GM18867 (cell line): Measurements from ENCODE around the gene DBNDD1.
"Not testable (repeated sequence)": the region's sequence is repeated elsewhere in the genome, so short reads cannot be mapped to it uniquely, and the experiment has no call there.

Experiments
- ATAC-seq: cut with Tn5 transposase; IDR thresholded peaks from one replicate; pipeline ENCODE4 v1.9.1; 2021; ENCODE audit warnings: mild to moderate bottlenecking, moderate library complexity; ENCODE audit not compliant: unreplicated experiment

Gene DBNDD1

GRCh38 chr16:89994389-89994720, 24.9 kb downstream of the DBNDD1 start:
- no peak for ATAC-seq

GRCh38 chr16:89993971-89994370, 25.3 kb downstream of the DBNDD1 start:
- no peak for ATAC-seq

GRCh38 chr16:89993377-89993776, 25.9 kb downstream of the DBNDD1 start:
- ATAC-seq = no peak

GRCh38 chr16:89990799-89991198, 28.5 kb downstream of the DBNDD1 start:
- ATAC-seq = no peak

- ATAC-seq = no peak
These were observed 30.3 kb downstream of the DBNDD1 start for GRCh38 chr16:89988951-89989350.

GRCh38 chr16:89987169-89987568, 32.1 kb downstream of the DBNDD1 start:
- ATAC-seq = no peak

- ATAC-seq = no peak
These were observed 32.7 kb downstream of the DBNDD1 start for GRCh38 chr16:89986600-89986999.

- no peak for ATAC-seq
These were observed 34.0 kb downstream of the DBNDD1 start for GRCh38 chr16:89985219-89985618.

- ATAC-seq = no peak
These were observed 35.0 kb downstream of the DBNDD1 start for GRCh38 chr16:89984216-89984615.

- ATAC-seq = no peak
These were observed 35.7 kb downstream of the DBNDD1 start for GRCh38 chr16:89983536-89983935.

GRCh38 chr16:89982318-89982717, 36.9 kb downstream of the DBNDD1 start:
- ATAC-seq = no peak

GRCh38 chr16:89981414-89981813, 37.8 kb downstream of the DBNDD1 start:
- peak; percentile 58 for ATAC-seq

GRCh38 chr16:89974870-89975269, 44.4 kb downstream of the DBNDD1 start:
- no peak for ATAC-seq

- ATAC-seq = no peak
These were observed 45.5 kb downstream of the DBNDD1 start for GRCh38 chr16:89973654-89974335.

- no peak for ATAC-seq
These were observed 46.0 kb downstream of the DBNDD1 start for GRCh38 chr16:89973235-89973634.

GRCh38 chr16:89972244-89973234, 46.7 kb downstream of the DBNDD1 start:
- peak; percentile 86 for ATAC-seq

- no peak for ATAC-seq
These were observed 47.6 kb downstream of the DBNDD1 start for GRCh38 chr16:89971495-89972243.

GRCh38 chr16:89969741-89970410, 49.4 kb downstream of the DBNDD1 start:
- ATAC-seq = no peak

GRCh38 chr16:89968074-89968473, 51.2 kb downstream of the DBNDD1 start:
- ATAC-seq = not testable (repeated sequence)

- not testable (repeated sequence) for ATAC-seq
These were observed 51.8 kb downstream of the DBNDD1 start for GRCh38 chr16:89967436-89967835.

GRCh38 chr16:89966756-89967155, 52.5 kb downstream of the DBNDD1 start:
- ATAC-seq = no peak
